MM.1S (cell line): ENCODE measurements around the gene PRR3.

Experiments used
- DNase-seq: peaks from one replicate; pipeline ENCODE4 v3.0.0-alpha.2; 2015
- H2AFZ ChIP-seq: fragments of 300-600 bp; sonication (generic); 2 replicates; pipeline ENCODE4 v1.6.0; 2016; ENCODE audit warnings: antibody characterized with exemption, low read length
- H3F3A ChIP-seq: fragments of 300-600 bp; sonication (generic); 2 replicates; pipeline ENCODE4 v1.6.1; 2016; ENCODE audit warnings: mild to moderate bottlenecking, antibody characterized with exemption, low read length, moderate library complexity, mixed read lengths; ENCODE audit not compliant: insufficient read depth
- H3K27ac ChIP-seq: fragments of 300-600 bp; sonication (generic); 2 replicates; pipeline ENCODE4 v1.5.1; 2016; ENCODE audit warnings: mild to moderate bottlenecking, low read length
- H3K27me3 ChIP-seq: fragments of 300-600 bp; sonication (generic); replicated peaks from 2 replicates; pipeline ENCODE4 v1.6.0; 2016; ENCODE audit warnings: low read length; ENCODE audit not compliant: insufficient read depth
- H3K36me3 ChIP-seq: fragments of 300-600 bp; sonication (generic); replicated peaks from 2 replicates; pipeline ENCODE4 v1.6.1; 2016; ENCODE audit warnings: mild to moderate bottlenecking, low read length, mixed read lengths; ENCODE audit not compliant: insufficient read depth
- H3K4me1 ChIP-seq: fragments of 300-600 bp; sonication (generic); 2 replicates; pipeline ENCODE4 v1.6.1; 2016; ENCODE audit warnings: low read length, mixed read lengths
- H3K4me2 ChIP-seq: fragments of 300-600 bp; sonication (generic); 2 replicates; pipeline ENCODE4 v1.6.0; 2016; ENCODE audit warnings: low read depth, low read length
- H3K4me3 ChIP-seq: fragments of 300-600 bp; sonication (generic); 2 replicates; pipeline ENCODE4 v1.5.1; 2016; ENCODE audit warnings: low read length, mixed read lengths
- H3K79me2 ChIP-seq: fragments of 300-600 bp; sonication (generic); 2 replicates; pipeline ENCODE4 v1.6.1; 2016; ENCODE audit warnings: mixed run types, low read length, mixed read lengths
- H3K9ac ChIP-seq: fragments of 300-600 bp; sonication (generic); 2 replicates; pipeline ENCODE4 v1.6.1; 2016; ENCODE audit warnings: low read length, mixed read lengths
- H3K9me2 ChIP-seq: fragments of 300-600 bp; sonication (generic); replicated peaks from 2 replicates; pipeline ENCODE4 v1.6.1; 2016; ENCODE audit warnings: mild to moderate bottlenecking, low read length, mixed read lengths; ENCODE audit not compliant: insufficient read depth
- H3K9me3 ChIP-seq: fragments of 300-600 bp; sonication (generic); replicated peaks from 2 replicates; pipeline ENCODE4 v1.6.1; 2016; ENCODE audit warnings: mild to moderate bottlenecking, low read length, mixed read lengths; ENCODE audit not compliant: insufficient read depth
- H4K20me1 ChIP-seq: fragments of 300-600 bp; sonication (generic); 2 replicates; pipeline ENCODE4 v1.6.1; 2016; ENCODE audit warnings: mild to moderate bottlenecking, low read length, moderate library complexity, mixed read lengths; ENCODE audit not compliant: insufficient read depth
- EZH2 ChIP-seq: fragments of 300-600 bp; sonication (generic); optimal IDR thresholded peaks from 2 replicates; pipeline ENCODE3; 2017; ENCODE audit warnings: low read depth, mild to moderate bottlenecking, antibody characterized with exemption, low read length, mixed read lengths
- EZH2phosphoT487 ChIP-seq: fragments of 300-600 bp; sonication (generic); IDR thresholded peaks from 2 replicates; pipeline ENCODE4 v1.6.1; 2018; ENCODE audit warnings: antibody characterized with exemption, low read length
- TF ChIP-seq, protein P1 (sequence below): fragments of 300-600 bp; sonication (generic); IDR thresholded peaks from 2 replicates; pipeline ENCODE4 v1.5.1; 2016; ENCODE audit warnings: antibody characterized with exemption, low read length, mixed read lengths

PRR3 gene

DNA sequence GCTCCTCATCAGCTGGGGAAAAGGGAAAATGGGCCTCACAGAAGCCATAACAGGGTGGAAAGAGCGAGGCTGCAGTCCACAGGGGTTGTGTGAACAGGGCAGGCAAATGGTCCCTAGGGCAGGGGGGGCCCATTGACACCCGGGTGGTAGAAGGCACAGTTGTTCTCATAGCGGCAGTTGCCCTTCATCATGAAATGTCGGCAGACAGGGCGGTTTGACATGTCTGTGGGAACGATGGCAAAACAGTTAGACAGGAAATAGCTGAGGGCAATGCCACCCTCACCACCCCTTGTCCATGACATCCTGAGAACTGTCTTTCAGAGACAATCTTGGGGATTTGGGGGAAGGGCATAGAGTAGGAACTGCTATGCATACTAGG, 44.3 kb downstream of the PRR3 start:
- Histone ChIP-seq H3K9me3 (no peaks in the 10 kb centered on the region), H3K9ac (no peak overlapping the region), H3K9me2 (no peaks in the 10 kb centered on the region), H4K20me1 (peaks cover 14% of the 10 kb centered on the region; the same call in 1 of the 2 replicates), H3K4me3 (no peak overlapping the region), H3K27ac (no peak overlapping the region), H3K4me2 (no peak overlapping the region), H3K79me2 (peaks cover 18% of the 10 kb centered on the region), H2AFZ (no peak overlapping the region), H3K4me1 (no peaks in the 10 kb centered on the region), H3K27me3 (no peaks in the 10 kb centered on the region), H3F3A (peaks cover 73% of the 10 kb centered on the region), H3K36me3 (peaks cover 38% of the 10 kb centered on the region)
- no peak for TF ChIP-seq EZH2phosphoT487
- no peak for TF ChIP-seq EZH2
- TF ChIP-seq, protein P1, sequence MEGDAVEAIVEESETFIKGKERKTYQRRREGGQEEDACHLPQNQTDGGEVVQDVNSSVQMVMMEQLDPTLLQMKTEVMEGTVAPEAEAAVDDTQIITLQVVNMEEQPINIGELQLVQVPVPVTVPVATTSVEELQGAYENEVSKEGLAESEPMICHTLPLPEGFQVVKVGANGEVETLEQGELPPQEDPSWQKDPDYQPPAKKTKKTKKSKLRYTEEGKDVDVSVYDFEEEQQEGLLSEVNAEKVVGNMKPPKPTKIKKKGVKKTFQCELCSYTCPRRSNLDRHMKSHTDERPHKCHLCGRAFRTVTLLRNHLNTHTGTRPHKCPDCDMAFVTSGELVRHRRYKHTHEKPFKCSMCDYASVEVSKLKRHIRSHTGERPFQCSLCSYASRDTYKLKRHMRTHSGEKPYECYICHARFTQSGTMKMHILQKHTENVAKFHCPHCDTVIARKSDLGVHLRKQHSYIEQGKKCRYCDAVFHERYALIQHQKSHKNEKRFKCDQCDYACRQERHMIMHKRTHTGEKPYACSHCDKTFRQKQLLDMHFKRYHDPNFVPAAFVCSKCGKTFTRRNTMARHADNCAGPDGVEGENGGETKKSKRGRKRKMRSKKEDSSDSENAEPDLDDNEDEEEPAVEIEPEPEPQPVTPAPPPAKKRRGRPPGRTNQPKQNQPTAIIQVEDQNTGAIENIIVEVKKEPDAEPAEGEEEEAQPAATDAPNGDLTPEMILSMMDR = no peak
- no peak for DNase-seq

DNA sequence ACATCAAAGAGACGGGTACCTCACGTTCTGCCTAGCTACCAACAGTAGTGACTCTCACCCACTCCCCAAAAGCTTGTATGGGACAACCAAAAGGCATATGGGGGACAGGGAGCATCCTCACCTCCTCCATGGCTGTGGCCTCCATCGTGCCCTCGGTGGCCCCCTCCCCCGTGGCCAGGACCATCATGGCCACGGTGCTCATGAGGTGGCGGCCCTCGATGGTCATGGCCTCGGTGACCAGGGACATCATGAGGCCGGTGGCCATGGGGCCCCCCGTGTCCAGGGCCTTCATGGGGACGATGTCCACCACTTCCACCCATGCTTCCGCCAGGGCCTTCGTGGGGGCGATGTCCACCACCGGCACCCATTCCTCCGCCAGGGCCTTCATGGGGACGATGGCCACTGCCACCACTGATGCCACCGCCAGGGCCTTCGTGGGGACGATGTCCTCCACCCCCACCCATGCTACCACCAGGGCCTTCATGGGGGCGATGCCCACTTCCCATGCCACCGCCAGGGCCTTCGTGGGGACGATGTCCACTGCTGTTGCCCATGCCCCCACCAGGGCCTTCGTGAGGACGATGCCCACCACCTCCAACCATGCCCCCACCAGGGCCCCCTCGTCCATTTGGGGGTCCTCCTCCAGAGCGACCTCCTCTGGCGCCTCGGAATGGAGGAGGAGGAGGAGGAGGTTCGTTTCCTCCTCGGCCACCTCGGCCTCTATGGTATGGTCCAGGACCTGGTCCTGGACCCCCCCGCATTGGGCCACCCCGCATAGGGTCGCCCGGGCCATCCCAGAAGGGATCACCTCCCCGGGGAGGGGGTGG, 44.9 kb downstream of the PRR3 start:
- Histone ChIP-seq H3K9me2 (no peaks in the 10 kb centered on the region), H3K36me3 (peaks cover 44% of the 10 kb centered on the region), H3K4me2 (no peak overlapping the region), H3K27ac (no peak overlapping the region), H3K9me3 (no peaks in the 10 kb centered on the region), H2AFZ (no peak overlapping the region), H3K9ac (no peak overlapping the region), H3K79me2 (peaks cover 24% of the 10 kb centered on the region), H3K27me3 (no peaks in the 10 kb centered on the region), H3F3A (peaks cover 74% of the 10 kb centered on the region), H3K4me1 (no peaks in the 10 kb centered on the region), H4K20me1 (peaks cover 12% of the 10 kb centered on the region; the same call in 1 of the 2 replicates), H3K4me3 (no peak overlapping the region)
- TF ChIP-seq EZH2 = no peak
- no peak for TF ChIP-seq EZH2phosphoT487
- TF ChIP-seq, protein P1 = no peak
- no peak for DNase-seq

DNA sequence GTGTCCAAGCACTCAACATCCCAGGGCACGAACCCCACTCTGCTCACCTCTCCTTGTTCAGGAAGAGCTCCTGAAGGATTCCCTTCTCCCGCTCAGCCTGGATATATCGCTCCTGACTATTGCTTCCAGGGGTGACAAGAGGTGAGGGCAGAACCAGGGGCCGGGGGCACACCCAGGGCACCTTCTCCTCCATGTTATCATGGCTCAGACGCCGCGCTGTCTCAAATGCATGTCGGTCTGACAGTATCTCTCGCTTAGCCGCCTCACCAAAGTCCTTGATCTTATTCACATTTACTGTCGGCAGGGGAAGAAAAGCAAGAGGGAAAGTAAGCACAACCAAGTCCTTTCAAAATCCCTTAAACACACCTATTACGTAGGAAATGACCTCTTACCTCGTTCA, 46.9 kb downstream of the PRR3 start:
- Histone ChIP-seq H3K4me1 (no peaks in the 10 kb centered on the region), H3K27ac (no peak overlapping the region), H3K27me3 (no peaks in the 10 kb centered on the region), H3K9me3 (no peaks in the 10 kb centered on the region), H3K36me3 (peaks cover 47% of the 10 kb centered on the region), H3K4me3 (no peak overlapping the region), H2AFZ (no peak overlapping the region), H3K9ac (no peak overlapping the region), H3K9me2 (no peaks in the 10 kb centered on the region), H3K4me2 (no peak overlapping the region), H3K79me2 (peaks cover 38% of the 10 kb centered on the region), H4K20me1 (peaks cover 12% of the 10 kb centered on the region; the same call in 1 of the 2 replicates), H3F3A (peaks cover 57% of the 10 kb centered on the region)
- TF ChIP-seq, protein P1 = no peak
- TF ChIP-seq EZH2 (no peak), EZH2phosphoT487 (no peak)
- DNase-seq = no peak
